Peyer's patch (tissue), 4 donors: Measurements from ENCODE around the gene DRD3. TPM values are rescaled to one million over a fixed set of nuclear protein-coding genes. Genes with fewer than 3 reads are reported as not detected.

ENCODE experiments used
- DNase-seq, 3 donors: peaks; one replicate each; pipeline ENCODE4 v3.0.0-alpha.2; 2017 to 2019
- H3K27ac ChIP-seq, 4 donors: fragments of 200-600 bp; sonication (generic); one replicate each; pipeline ENCODE4 v1.5.1; 2016 to 2019
- H3K27me3 ChIP-seq, 2 donors: fragments of 200-600 bp; sonication (generic); one replicate each; pipeline ENCODE4 v1.5.1; 2019
- H3K36me3 ChIP-seq, 3 donors: fragments of 200-600 bp; sonication (generic); one replicate each; pipeline ENCODE4 v1.5.1; 2016 to 2019
- H3K4me1 ChIP-seq, 4 donors: fragments of 200-600 bp; sonication (generic); one replicate each; pipeline ENCODE4 v1.5.1; 2016 to 2019
- H3K4me3 ChIP-seq, 4 donors: fragments of 200-600 bp; sonication (generic); 1 replicate in 3 of 4; 2 replicates in 1 of 4; pipeline ENCODE4 v1.5.1; 2016 to 2019; ENCODE audit warnings: mild to moderate bottlenecking in 1 of 4
- H3K9me3 ChIP-seq, 4 donors: fragments of 200-600 bp; sonication (generic); one replicate each; pipeline ENCODE4 v1.5.1; 2016 to 2019; ENCODE audit warnings: mild to moderate bottlenecking in 1 of 4
- POLR2A ChIP-seq, 2 donors: fragments of 450-650 bp; IDR thresholded peaks; one replicate each; pipeline ENCODE4 v1.5.1; 2017; ENCODE audit warnings: antibody characterized with exemption in 2 of 2, mild to moderate bottlenecking in 2 of 2, moderate library complexity in 2 of 2
- total RNA-seq, 4 donors: library from RNA; depleted of rRNA; stranded (reverse); fragments of >200 nt; gene quantifications; one replicate each; pipeline ENCODE4 v1.1.0, GENCODE V29; 2016
- TF ChIP-seq, protein P1 (sequence below), 6 experiments: fragments of 450-650 bp in 4 of 6; fragments of 200-600 bp in 2 of 6; sonication (generic) in 1 of 6; IDR thresholded peaks; one replicate each; pipeline ENCODE4 v1.5.1; 2017 to 2019; ENCODE audit warnings: antibody characterized with exemption in 6 of 6, mild to moderate bottlenecking in 3 of 6, moderate library complexity in 1 of 6

The DRD3 gene
- total RNA-seq, 4 donors from 2014 or later = not detected

DNA sequence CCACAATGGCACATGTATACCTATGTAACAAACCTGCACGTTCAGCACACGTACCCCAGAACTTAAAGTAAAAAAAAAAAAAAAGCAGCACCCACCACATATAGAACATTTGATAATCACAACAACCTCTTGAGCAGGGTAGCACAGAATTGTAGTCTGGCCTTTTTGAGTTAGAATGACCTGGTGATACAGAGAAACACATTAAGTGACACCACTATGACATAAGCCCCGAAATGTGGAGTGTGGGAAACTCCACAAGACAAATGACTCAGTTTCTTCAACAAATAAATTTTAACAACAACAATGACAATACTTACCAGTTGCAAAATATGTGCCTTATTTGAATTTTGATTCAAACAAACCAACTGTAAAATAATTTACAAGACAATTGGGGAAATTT, 46.4 kb downstream of the DRD3 start:
- no peaks in the 10 kb centered on the region for H3K36me3 ChIP-seq
- H3K4me3 ChIP-seq = no peak overlapping the region
- no peaks in the 10 kb centered on the region for H3K9me3 ChIP-seq
- no peaks in the 10 kb centered on the region for H3K27me3 ChIP-seq
- DNase-seq = no peak
- H3K4me1 ChIP-seq = no peaks in the 10 kb centered on the region
- TF ChIP-seq POLR2A (IDR thresholded peaks at IDR 0.05) = no peak
- TF ChIP-seq, protein P1, sequence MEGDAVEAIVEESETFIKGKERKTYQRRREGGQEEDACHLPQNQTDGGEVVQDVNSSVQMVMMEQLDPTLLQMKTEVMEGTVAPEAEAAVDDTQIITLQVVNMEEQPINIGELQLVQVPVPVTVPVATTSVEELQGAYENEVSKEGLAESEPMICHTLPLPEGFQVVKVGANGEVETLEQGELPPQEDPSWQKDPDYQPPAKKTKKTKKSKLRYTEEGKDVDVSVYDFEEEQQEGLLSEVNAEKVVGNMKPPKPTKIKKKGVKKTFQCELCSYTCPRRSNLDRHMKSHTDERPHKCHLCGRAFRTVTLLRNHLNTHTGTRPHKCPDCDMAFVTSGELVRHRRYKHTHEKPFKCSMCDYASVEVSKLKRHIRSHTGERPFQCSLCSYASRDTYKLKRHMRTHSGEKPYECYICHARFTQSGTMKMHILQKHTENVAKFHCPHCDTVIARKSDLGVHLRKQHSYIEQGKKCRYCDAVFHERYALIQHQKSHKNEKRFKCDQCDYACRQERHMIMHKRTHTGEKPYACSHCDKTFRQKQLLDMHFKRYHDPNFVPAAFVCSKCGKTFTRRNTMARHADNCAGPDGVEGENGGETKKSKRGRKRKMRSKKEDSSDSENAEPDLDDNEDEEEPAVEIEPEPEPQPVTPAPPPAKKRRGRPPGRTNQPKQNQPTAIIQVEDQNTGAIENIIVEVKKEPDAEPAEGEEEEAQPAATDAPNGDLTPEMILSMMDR (IDR thresholded peaks at IDR 0.05) = no peak
- no peak overlapping the region for H3K27ac ChIP-seq

DNA sequence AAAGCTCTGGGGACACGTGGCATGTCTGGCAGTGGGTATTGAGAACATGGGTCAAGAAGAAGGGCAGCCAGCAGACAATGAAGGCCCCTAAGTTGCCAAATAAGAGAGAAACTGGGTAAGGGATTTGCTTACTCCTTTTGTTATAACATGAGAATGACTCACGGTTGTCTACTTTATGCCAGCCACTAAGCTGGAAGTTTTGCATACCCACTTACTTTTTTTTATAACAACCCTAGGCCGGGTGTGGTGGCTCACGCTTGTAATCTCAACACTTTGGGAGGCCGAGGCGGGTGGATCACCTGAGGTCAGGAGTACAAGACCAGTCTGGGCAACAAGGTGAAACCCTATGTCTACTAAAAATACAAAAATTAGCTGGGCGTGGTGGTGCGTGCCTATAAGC, 50.0 kb downstream of the DRD3 start:
- H3K4me1 ChIP-seq = no peaks in the 10 kb centered on the region
- TF ChIP-seq, protein P1 (IDR thresholded peaks at IDR 0.05) = no peak
- TF ChIP-seq POLR2A (IDR thresholded peaks at IDR 0.05) = no peak
- no peak for DNase-seq
- no peaks in the 10 kb centered on the region for H3K9me3 ChIP-seq
- H3K4me3 ChIP-seq = no peak overlapping the region
- no peaks in the 10 kb centered on the region for H3K36me3 ChIP-seq
- no peak overlapping the region for H3K27ac ChIP-seq
- no peaks in the 10 kb centered on the region for H3K27me3 ChIP-seq

- Histone ChIP-seq H3K27ac (no peak overlapping the region), H3K4me3 (no peak overlapping the region), H3K9me3 (no peaks in the 10 kb centered on the region), H3K27me3 (no peaks in the 10 kb centered on the region), H3K4me1 (no peaks in the 10 kb centered on the region), H3K36me3 (no peaks in the 10 kb centered on the region)
- DNase-seq = no peak
- no peak for TF ChIP-seq POLR2A (IDR thresholded peaks at IDR 0.05)
- TF ChIP-seq, protein P1 (IDR thresholded peaks at IDR 0.05) = no peak
Measured at GRCh38 chr3:114128231-114128630, 50.6 kb downstream of the DRD3 start.

DNA sequence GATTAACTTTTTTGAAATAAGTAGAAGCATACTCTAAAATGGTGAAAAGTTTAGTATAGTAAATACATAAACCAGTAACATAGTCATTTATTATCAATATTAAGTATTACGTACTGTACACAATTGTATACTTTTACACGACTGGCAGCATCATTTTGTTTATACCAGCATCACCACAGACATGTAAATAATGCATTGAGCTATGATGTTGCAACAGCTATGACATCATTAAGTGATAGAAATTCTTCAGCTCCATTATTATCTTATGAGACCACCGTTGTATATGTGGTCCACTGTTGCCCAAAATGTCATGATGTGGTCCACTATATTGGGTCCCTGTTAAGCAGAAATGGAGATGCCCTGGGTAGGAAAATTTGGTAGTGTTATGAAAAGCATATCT, 51.3 kb downstream of the DRD3 start:
- no peak overlapping the region for H3K27ac ChIP-seq
- no peak overlapping the region for H3K4me3 ChIP-seq
- H3K4me1 ChIP-seq = no peaks in the 10 kb centered on the region
- H3K9me3 ChIP-seq = no peaks in the 10 kb centered on the region
- TF ChIP-seq, protein P1 (IDR thresholded peaks at IDR 0.05) = no peak
- no peak for TF ChIP-seq POLR2A (IDR thresholded peaks at IDR 0.05)
- H3K36me3 ChIP-seq = no peaks in the 10 kb centered on the region
- no peak for DNase-seq
- H3K27me3 ChIP-seq = no peaks in the 10 kb centered on the region

GRCh38 chr3:114126461-114126860, 52.4 kb downstream of the DRD3 start:
- Histone ChIP-seq H3K4me1 (no peaks in the 10 kb centered on the region), H3K9me3 (no peaks in the 10 kb centered on the region), H3K27me3 (no peaks in the 10 kb centered on the region), H3K27ac (no peak overlapping the region), H3K36me3 (no peaks in the 10 kb centered on the region), H3K4me3 (no peak overlapping the region)
- TF ChIP-seq POLR2A (IDR thresholded peaks at IDR 0.05) = no peak
- TF ChIP-seq, protein P1 (IDR thresholded peaks at IDR 0.05) = no peak
- DNase-seq = no peak
